Measurements from ENCODE around the gene TNPO3.

The TNPO3 gene

DNA sequence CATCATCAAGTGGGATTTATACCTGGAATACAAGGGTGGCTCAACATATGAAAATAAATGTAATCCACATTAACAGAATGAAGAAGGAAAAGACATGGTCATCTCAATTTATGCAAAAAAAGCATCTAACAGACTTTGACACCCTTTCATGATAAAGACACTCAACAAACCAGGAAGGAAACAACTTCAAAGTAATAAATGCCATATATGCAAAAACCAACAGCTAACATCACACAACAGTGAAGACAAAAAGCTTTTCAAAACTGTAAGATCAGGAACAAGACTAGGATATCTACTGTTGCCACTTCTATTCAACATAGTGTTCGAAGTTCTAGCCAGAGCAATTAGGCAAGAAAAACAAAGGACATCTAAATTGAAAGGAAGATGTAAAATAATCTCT lies 22.9 kb downstream of the TNPO3 start:
- peaks cover 96% of the 10 kb centered on the region for H3K79me2 ChIP-seq (ENCODE audit: insufficient read depth, low read length)

DNA sequence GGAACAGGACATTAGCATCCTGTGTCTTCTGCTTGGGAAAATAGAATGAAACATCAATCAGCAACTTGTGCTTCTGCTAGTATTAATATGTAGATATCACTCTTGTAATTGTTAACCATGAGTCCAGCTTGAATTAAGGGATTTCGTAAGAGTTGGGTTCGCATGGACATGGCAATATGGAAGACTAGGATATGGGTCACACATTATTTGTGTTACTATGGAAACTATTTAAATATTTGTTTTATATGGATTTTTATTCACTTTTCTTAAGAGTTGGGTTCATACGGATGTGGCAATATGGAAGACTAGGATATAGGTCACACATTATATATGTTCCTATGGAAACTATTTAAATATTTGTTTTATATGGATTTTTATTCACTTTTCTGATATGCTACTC lies 24.5 kb downstream of the TNPO3 start:
- Histone ChIP-seq H3K27me3 (ENCODE audit: low read length) (no peaks in the 10 kb centered on the region), H4K20me1 (ENCODE audit: low read depth, low read length) (peaks cover 9% of the 10 kb centered on the region), H3K9me2 (replicated peaks; ENCODE audit: insufficient read depth, low read length) (no peaks in the 10 kb centered on the region), H3K9me3 (ENCODE audit: insufficient read depth, low read length) (no peaks in the 10 kb centered on the region), H2AFZ (ENCODE audit: low read depth, low read length, severe bottlenecking) (no peak overlapping the region), H3K9ac (ENCODE audit: low read length) (no peak overlapping the region), H3K27ac (ENCODE audit: low read depth, low read length) (no peak overlapping the region), H3F3A (ENCODE audit: insufficient read depth) (no peaks in the 10 kb centered on the region), H3K79me2 (ENCODE audit: insufficient read depth, low read length) (peaks cover 96% of the 10 kb centered on the region), H3K4me2 (ENCODE audit: low read depth, low read length, poor library complexity, severe bottlenecking) (no peak overlapping the region), H3K4me3 (ENCODE audit: insufficient read depth, low read length, poor library complexity, severe bottlenecking) (no peak overlapping the region), H3K36me3 (ENCODE audit: low read length) (peaks cover 11% of the 10 kb centered on the region; the same call in 1 of the 2 replicates)
- TF ChIP-seq, protein P1, sequence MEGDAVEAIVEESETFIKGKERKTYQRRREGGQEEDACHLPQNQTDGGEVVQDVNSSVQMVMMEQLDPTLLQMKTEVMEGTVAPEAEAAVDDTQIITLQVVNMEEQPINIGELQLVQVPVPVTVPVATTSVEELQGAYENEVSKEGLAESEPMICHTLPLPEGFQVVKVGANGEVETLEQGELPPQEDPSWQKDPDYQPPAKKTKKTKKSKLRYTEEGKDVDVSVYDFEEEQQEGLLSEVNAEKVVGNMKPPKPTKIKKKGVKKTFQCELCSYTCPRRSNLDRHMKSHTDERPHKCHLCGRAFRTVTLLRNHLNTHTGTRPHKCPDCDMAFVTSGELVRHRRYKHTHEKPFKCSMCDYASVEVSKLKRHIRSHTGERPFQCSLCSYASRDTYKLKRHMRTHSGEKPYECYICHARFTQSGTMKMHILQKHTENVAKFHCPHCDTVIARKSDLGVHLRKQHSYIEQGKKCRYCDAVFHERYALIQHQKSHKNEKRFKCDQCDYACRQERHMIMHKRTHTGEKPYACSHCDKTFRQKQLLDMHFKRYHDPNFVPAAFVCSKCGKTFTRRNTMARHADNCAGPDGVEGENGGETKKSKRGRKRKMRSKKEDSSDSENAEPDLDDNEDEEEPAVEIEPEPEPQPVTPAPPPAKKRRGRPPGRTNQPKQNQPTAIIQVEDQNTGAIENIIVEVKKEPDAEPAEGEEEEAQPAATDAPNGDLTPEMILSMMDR (IDR thresholded peaks at IDR 0.05; ENCODE audit: insufficient read depth, low read length, poor library complexity, severe bottlenecking) = no peak
- TF ChIP-seq EZH2phosphoT487 (conservative IDR thresholded peaks at IDR 0.05; ENCODE audit: low read length) = no peak

More for the DNA sequence above, 22.9 kb downstream of the TNPO3 start:
- peaks cover 18% of the 10 kb centered on the region for H4K20me1 ChIP-seq (ENCODE audit: low read depth, low read length)
- H3K9me3 ChIP-seq (ENCODE audit: insufficient read depth, low read length) = no peaks in the 10 kb centered on the region
- H3K4me2 ChIP-seq (ENCODE audit: low read depth, low read length, poor library complexity, severe bottlenecking) = no peak overlapping the region
- H3K9ac ChIP-seq (ENCODE audit: low read length) = no peak overlapping the region
- no peak for TF ChIP-seq EZH2phosphoT487 (conservative IDR thresholded peaks at IDR 0.05; ENCODE audit: low read length)
- TF ChIP-seq, protein P1 (IDR thresholded peaks at IDR 0.05; ENCODE audit: insufficient read depth, low read length, poor library complexity, severe bottlenecking) = no peak
- H3K9me2 ChIP-seq (replicated peaks; ENCODE audit: insufficient read depth, low read length) = no peaks in the 10 kb centered on the region
- H3K4me3 ChIP-seq (ENCODE audit: insufficient read depth, low read length, poor library complexity, severe bottlenecking) = no peak overlapping the region
- H3K36me3 ChIP-seq (ENCODE audit: low read length) = peaks cover 19% of the 10 kb centered on the region; the same call in 1 of the 2 replicates
- no peak overlapping the region for H2AFZ ChIP-seq (ENCODE audit: low read depth, low read length, severe bottlenecking)
- H3K27ac ChIP-seq (ENCODE audit: low read depth, low read length) = no peak overlapping the region
- no peaks in the 10 kb centered on the region for H3K27me3 ChIP-seq (ENCODE audit: low read length)
- H3F3A ChIP-seq (ENCODE audit: insufficient read depth) = no peaks in the 10 kb centered on the region

DNA sequence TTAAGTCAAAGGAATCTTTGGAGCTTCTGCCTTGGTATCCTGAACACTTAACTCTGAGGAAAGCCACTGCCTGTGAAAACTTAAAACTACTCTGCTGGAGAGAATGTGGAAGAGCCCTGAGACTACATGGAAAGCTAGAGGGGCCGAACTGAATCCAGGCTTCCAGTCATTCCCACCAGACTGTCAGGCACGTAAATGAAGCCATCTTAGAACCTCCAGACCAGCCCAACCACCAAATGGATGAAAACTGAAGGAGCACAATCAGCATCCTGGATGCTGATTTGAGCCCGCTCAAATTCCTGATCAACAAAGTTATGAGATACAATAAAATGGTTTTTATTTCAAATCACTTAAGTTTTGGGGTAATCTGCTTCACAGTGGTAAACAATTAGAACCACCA lies 30.8 kb downstream of the TNPO3 start:
- no peak overlapping the region for H3K4me2 ChIP-seq (ENCODE audit: low read depth, low read length, poor library complexity, severe bottlenecking)
- H3F3A ChIP-seq (ENCODE audit: insufficient read depth) = peaks cover 8% of the 10 kb centered on the region; the same call in 1 of the 2 replicates
- no peak overlapping the region for H3K9ac ChIP-seq (ENCODE audit: low read length)
- H3K9me3 ChIP-seq (ENCODE audit: insufficient read depth, low read length) = no peaks in the 10 kb centered on the region
- H2AFZ ChIP-seq (ENCODE audit: low read depth, low read length, severe bottlenecking) = no peak overlapping the region
- H4K20me1 ChIP-seq (ENCODE audit: low read depth, low read length) = peaks cover 6% of the 10 kb centered on the region
- H3K4me3 ChIP-seq (ENCODE audit: insufficient read depth, low read length, poor library complexity, severe bottlenecking) = no peak overlapping the region
- no peak overlapping the region for H3K27ac ChIP-seq (ENCODE audit: low read depth, low read length)
- no peaks in the 10 kb centered on the region for H3K9me2 ChIP-seq (replicated peaks; ENCODE audit: insufficient read depth, low read length)
- peaks cover 99% of the 10 kb centered on the region for H3K79me2 ChIP-seq (ENCODE audit: insufficient read depth, low read length)
- TF ChIP-seq, protein P1 (IDR thresholded peaks at IDR 0.05; ENCODE audit: insufficient read depth, low read length, poor library complexity, severe bottlenecking) = no peak
- no peak for TF ChIP-seq EZH2phosphoT487 (conservative IDR thresholded peaks at IDR 0.05; ENCODE audit: low read length)
- no peaks in the 10 kb centered on the region for H3K27me3 ChIP-seq (ENCODE audit: low read length)
- 0 out of 2 replicates have a peak, but pooled peaks cover 3% of the 10 kb centered on the region for H3K36me3 ChIP-seq (ENCODE audit: low read length)
